ENCODE measurements around the gene HAUS6. TPM values are rescaled to one million over a fixed set of nuclear protein-coding genes. Genes with fewer than 3 reads are reported as not detected.
A peak's percentile ranks its signal among the peaks of the same experiment; 100 is the strongest.

HAUS6 gene
- total and polyA plus RNA-seq, 2 of the 13 experiments (the other 11 are each of a cell fraction or from before 2014, with no cell fraction given) = 9.8 to 31.1 TPM

GRCh38 chr9:19102181-19102630 lies 498 bp downstream of the HAUS6 start (continued):
- no peak for TF ChIP-seq HMGXB4 (CRISPR knock-in tag; IDR thresholded peaks at IDR 0.05; ENCODE audit: borderline replicate concordance in 1 of 2, low read depth in 1 of 2)
- TF ChIP-seq ZHX2 (IDR thresholded peaks at IDR 0.05; ENCODE audit: low read depth) = no peak
- peak; percentile 67; the same call in 1 of the 2 replicates for TF ChIP-seq ZHX2 (CRISPR knock-in tag; IDR thresholded peaks at IDR 0.05; ENCODE audit: borderline replicate concordance)
- TF ChIP-seq ATF2 (CRISPR knock-in tag; IDR thresholded peaks at IDR 0.05) = no peak
- no peak for TF ChIP-seq GTF3A (CRISPR knock-in tag; conservative IDR thresholded peaks at IDR 0.05)
- no peak for TF ChIP-seq THRA (CRISPR knock-in tag; IDR thresholded peaks at IDR 0.05; ENCODE audit: borderline replicate concordance)
- no peak for TF ChIP-seq ZNF20 (CRISPR knock-in tag; IDR thresholded peaks at IDR 0.05)
- TF ChIP-seq ZNF318 (CRISPR knock-in tag; IDR thresholded peaks at IDR 0.05) = no peak
- no peak for TF ChIP-seq MIXL1 (CRISPR knock-in tag; IDR thresholded peaks at IDR 0.05)

Data from HepG2 (cell line).